H1 (cell line): ENCODE measurements around the gene LRRK1. TPM values are rescaled to one million over a fixed set of nuclear protein-coding genes. Genes with fewer than 3 reads are reported as not detected.

ENCODE experiments used
- CTCF ChIA-PET: fragments of 300-600 bp; sonication (Branson Sonifier 250); formaldehyde crosslinking; loops from one replicate; lab custom pipeline; 2021; ENCODE audit not compliant: partially characterized antibody; lab: Charles Lee
- POLR2A ChIA-PET: fragments of 300-600 bp; sonication (Branson Sonifier 250); formaldehyde crosslinking; loops from one replicate; lab custom pipeline; 2021; ENCODE audit warnings: inconsistent platforms; ENCODE audit not compliant: partially characterized antibody; lab: Charles Lee
- DNase-seq, 2 experiments: peaks; one replicate each; pipeline versions ENCODE4 v3.0.0 to v3.0.0-alpha.2; 2010 to 2022; ENCODE audit warnings: low spot score in 2 of 2, low read depth in 1 of 2, mixed read lengths in 1 of 2
- FAIRE-seq: peaks from 2 replicates; lab custom pipeline; 2011; peaks lifted over from hg19 to GRCh38; lab: Jason Lieb, UNC
- H2AFZ ChIP-seq: 2 replicates; pipeline ENCODE4 v1.8.1; 2012; ENCODE audit warnings: low read length, inconsistent platforms
- H2AK5ac ChIP-seq: 2 replicates; pipeline ENCODE4 v1.6.1; 2013; ENCODE audit warnings: low read depth, low read length
- H2BK120ac ChIP-seq: replicated peaks from 2 replicates; pipeline ENCODE3; 2013; ENCODE audit warnings: low read depth, low read length, inconsistent platforms
- H2BK12ac ChIP-seq: 2 replicates; pipeline ENCODE4 v1.6.1; 2013; ENCODE audit warnings: low read depth, low read length
- H2BK15ac ChIP-seq: 2 replicates; pipeline ENCODE4 v1.6.1; 2013; ENCODE audit warnings: low read length
- H2BK20ac ChIP-seq: 2 replicates; pipeline ENCODE4 v1.6.1; 2013; ENCODE audit warnings: low read length
- H2BK5ac ChIP-seq: 2 replicates; pipeline ENCODE4 v1.6.1; 2013; ENCODE audit warnings: low read depth, low read length
- H3K14ac ChIP-seq: 2 replicates; pipeline ENCODE4 v1.6.1; 2013; ENCODE audit warnings: inconsistent platforms; ENCODE audit not compliant: insufficient read length
- H3K18ac ChIP-seq: 2 replicates; pipeline ENCODE4 v1.6.1; 2013; ENCODE audit warnings: low read length; ENCODE audit errors: extremely low read depth
- H3K23ac ChIP-seq: 2 replicates; pipeline ENCODE4 v1.6.1; 2013; ENCODE audit warnings: inconsistent platforms; ENCODE audit not compliant: insufficient read length
- H3K23me2 ChIP-seq: 2 replicates; pipeline ENCODE4 v1.6.1; 2013; ENCODE audit warnings: low read depth, low read length
- H3K27ac ChIP-seq: 2 replicates; pipeline ENCODE4 v1.6.1; 2011; ENCODE audit warnings: low read depth, low read length, inconsistent platforms
- H3K27me3 ChIP-seq, 4 experiments: replicated peaks in 1 of 4; 1 replicate in 1 of 4; 2 replicates in 3 of 4; pipeline versions ENCODE4 v1.6.1 to v1.8.1; 2011 to 2013; ENCODE audit warnings: low read length in 3 of 4, mild to moderate bottlenecking in 3 of 4, inconsistent platforms in 2 of 4, mixed read lengths in 2 of 4, moderate library complexity in 1 of 4; ENCODE audit not compliant: control insufficient read depth in 3 of 4, insufficient read depth in 3 of 4; ENCODE audit errors: extremely low read depth in 1 of 4
- H3K36me3 ChIP-seq, 4 experiments: 2 replicates each; pipeline versions ENCODE4 v1.6.1 to v1.8.1; 2011 to 2013; ENCODE audit warnings: mild to moderate bottlenecking in 4 of 4, low read length in 3 of 4, moderate library complexity in 2 of 4, control low read depth in 1 of 4, inconsistent platforms in 1 of 4; ENCODE audit not compliant: insufficient read depth in 4 of 4, control insufficient read depth in 2 of 4
- H3K4ac ChIP-seq: replicated peaks from 2 replicates; pipeline ENCODE3; 2013; ENCODE audit warnings: low read length, low read depth, mixed read lengths, inconsistent platforms; ENCODE audit not compliant: insufficient read length
- H3K4me1 ChIP-seq, 4 experiments: replicated peaks in 1 of 4; 1 replicate in 1 of 4; 2 replicates in 3 of 4; pipeline versions ENCODE4 v1.6.1 to v1.8.1; 2011 to 2013; ENCODE audit warnings: low read length in 3 of 4, inconsistent platforms in 2 of 4, mixed read lengths in 1 of 4; ENCODE audit not compliant: insufficient read depth in 4 of 4, control insufficient read depth in 3 of 4
- H3K4me2 ChIP-seq, 2 experiments: 2 replicates each; pipeline versions ENCODE4 v1.6.1 to v1.8.1; 2011 to 2013; ENCODE audit warnings: low read depth in 2 of 2, low read length in 2 of 2, control low read depth in 1 of 2, inconsistent platforms in 1 of 2, mild to moderate bottlenecking in 1 of 2; ENCODE audit not compliant: insufficient read depth in 1 of 2
- H3K4me3 ChIP-seq, 4 experiments: fragments of 200-600, 300-600 bp in 1 of 4; sonication (generic), shearing (Covaris generic), sonication (Bioruptor Twin) in 1 of 4; 2 replicates each; pipeline versions ENCODE4 v1.5.1 to v1.8.1; 2011 to 2016; ENCODE audit warnings: low read length in 4 of 4, low read depth in 3 of 4, control low read depth in 2 of 4, inconsistent platforms in 2 of 4, mild to moderate bottlenecking in 2 of 4, mixed read lengths in 1 of 4, moderate library complexity in 1 of 4; ENCODE audit not compliant: insufficient read depth in 2 of 4; ENCODE audit errors: extremely low read depth in 1 of 4
- H3K56ac ChIP-seq: replicated peaks from 2 replicates; pipeline ENCODE3; 2013; ENCODE audit warnings: low read depth, mild to moderate bottlenecking, mixed read lengths, low read length, inconsistent platforms; ENCODE audit not compliant: insufficient read length
- H3K79me1 ChIP-seq: 2 replicates; pipeline ENCODE4 v1.6.1; 2013; ENCODE audit warnings: low read depth, low read length, control low read depth
- H3K79me2 ChIP-seq, 2 experiments: 2 replicates each; pipeline versions ENCODE4 v1.6.1 to v1.8.1; 2012 to 2013; ENCODE audit warnings: low read length in 2 of 2, mild to moderate bottlenecking in 2 of 2, inconsistent platforms in 1 of 2; ENCODE audit not compliant: insufficient read depth in 2 of 2, control insufficient read depth in 1 of 2
- H3K9ac ChIP-seq, 4 experiments: replicated peaks in 1 of 4; 1 replicate in 1 of 4; 2 replicates in 3 of 4; pipeline versions ENCODE4 v1.6.1 to v1.8.1; 2011 to 2013; ENCODE audit warnings: low read depth in 3 of 4, low read length in 3 of 4, control low read depth in 2 of 4, mild to moderate bottlenecking in 2 of 4, moderate library complexity in 2 of 4, inconsistent platforms in 1 of 4; ENCODE audit errors: extremely low read depth in 1 of 4
- H3K9me3 ChIP-seq, 2 experiments: 2 replicates each; pipeline versions ENCODE4 v1.6.1 to v1.8.1; 2012 to 2013; ENCODE audit warnings: mild to moderate bottlenecking in 2 of 2, moderate library complexity in 2 of 2, control low read depth in 1 of 2, inconsistent platforms in 1 of 2, low read depth in 1 of 2, low read length in 1 of 2, mixed read lengths in 1 of 2; ENCODE audit not compliant: insufficient read depth in 2 of 2
- H4K20me1 ChIP-seq, 2 experiments: replicated peaks in 1 of 2; 2 replicates each; pipeline versions ENCODE3 to v1.8.1; 2011 to 2013; ENCODE audit warnings: inconsistent platforms in 2 of 2, low read length in 2 of 2, mild to moderate bottlenecking in 1 of 2; ENCODE audit not compliant: insufficient read depth in 2 of 2, control insufficient read depth in 1 of 2
- H4K5ac ChIP-seq: 2 replicates; pipeline ENCODE4 v1.6.1; 2013; ENCODE audit warnings: low read length, low read depth, mixed read lengths, inconsistent platforms; ENCODE audit not compliant: insufficient read length
- H4K8ac ChIP-seq: 2 replicates; pipeline ENCODE4 v1.8.0; 2013; ENCODE audit warnings: mild to moderate bottlenecking, moderate library complexity, low read length, inconsistent platforms; ENCODE audit not compliant: insufficient read depth; ENCODE audit errors: extremely low read depth
- H4K91ac ChIP-seq: replicated peaks from 2 replicates; pipeline ENCODE3; 2013; ENCODE audit warnings: low read length, mixed read lengths, inconsistent platforms; ENCODE audit not compliant: insufficient read length
- ASH2L ChIP-seq: fragments of 200-600, 300-600 bp; sonication (generic); IDR thresholded peaks from one replicate; pipeline ENCODE4 v1.7.1; 2017; ENCODE audit warnings: low read length
- CHD1 ChIP-seq: IDR thresholded peaks from 2 replicates; pipeline ENCODE4 v1.6.1; 2012; ENCODE audit warnings: low read depth, low read length, improper control_type of control experiment
- E2F6 ChIP-seq: IDR thresholded peaks from 2 replicates; pipeline ENCODE4 v1.6.1; 2012; ENCODE audit warnings: inconsistent platforms
- HDAC6 ChIP-seq: IDR thresholded peaks from one replicate; pipeline ENCODE4 v1.7.1; 2012; ENCODE audit warnings: low read depth, mild to moderate bottlenecking, inconsistent platforms, low read length, moderate library complexity
- POLR2A ChIP-seq, 2 experiments: IDR thresholded peaks; 1 replicate in 1 of 2; 2 replicates in 1 of 2; pipeline ENCODE4 v1.6.1; 2011; ENCODE audit warnings: low read depth in 2 of 2, low read length in 2 of 2, mild to moderate bottlenecking in 2 of 2; ENCODE audit errors: control extremely low read depth in 1 of 2
- RAD21 ChIP-seq, 2 experiments: IDR thresholded peaks in 1 of 2; conservative IDR thresholded peaks in 1 of 2; 2 replicates each; pipeline ENCODE4 v1.6.1; 2011; ENCODE audit warnings: low read depth in 2 of 2, low read length in 2 of 2, improper control_type of control experiment in 1 of 2, inconsistent platforms in 1 of 2, mild to moderate bottlenecking in 1 of 2, moderate library complexity in 1 of 2
- RNF2 ChIP-seq: fragments of 200-900, 300-1000 bp; sonication (generic); IDR thresholded peaks from 2 replicates; pipeline ENCODE4 v1.7.1; 2016; ENCODE audit warnings: borderline replicate concordance, low read depth, mild to moderate bottlenecking, antibody characterized with exemption, low read length; ENCODE audit not compliant: poor library complexity, severe bottlenecking; ENCODE audit errors: missing control alignments
- USF2 ChIP-seq: IDR thresholded peaks from 2 replicates; pipeline ENCODE4 v1.6.1; 2011; ENCODE audit warnings: low read length, improper control_type of control experiment
- WGBS, 2 experiments: shearing (Covaris generic) in 1 of 2; methylation state at CpG; one replicate each; pipeline versions ENCODE4 v1.1.6 to v1.1.7; 2013 to 2015; ENCODE audit warnings: low lambda C conversion rate in 2 of 2, mixed read lengths in 2 of 2, inconsistent platforms in 1 of 2, low coverage in 1 of 2, missing lambda C conversion rate in 1 of 2; ENCODE audit not compliant: insufficient replicate concordance in 2 of 2, insufficient coverage in 1 of 2, insufficient read length in 1 of 2; ENCODE audit errors: extremely low coverage in 1 of 2, missing lambda C conversion rate in 1 of 2; 5-methylcytosine and 5-hydroxymethylcytosine counted together
- polyA plus RNA-seq, 7 experiments: library from polyadenylated mRNA; depleted of rRNA in 3 of 7; stranded (reverse) in 5 of 7; unstranded in 2 of 7; fragments of >200 nt in 5 of 7; fragments of 200-250 nt in 2 of 7; gene quantifications; 1 replicate in 5 of 7; 2 replicates in 1 of 7; 4 replicates in 1 of 7; pipeline versions ENCODE4 v1.2.1 to v1.2.3, GENCODE V29; 2011 to 2013; ENCODE audit warnings: missing spikeins in 2 of 7, mixed read lengths in 2 of 7
- total RNA-seq: library from RNA; stranded (reverse); fragmentation: NEBNext Ultra II Directional; extraction: Animal tissue kit (Norgen Biotek cat#: 25700); gene quantifications from 2 replicates; pipeline ENCODE4 v1.2.1, GENCODE V29; 2021

The LRRK1 gene
- total and polyA plus RNA-seq, 2 of the 8 experiments (the other 6 are each of a cell fraction or from before 2014, with no cell fraction given), result 1.2 to 3.6 TPM

- H3K4ac ChIP-seq, result no peak overlapping the region
- FAIRE-seq, result no peak
- TF ChIP-seq HDAC6 (no peak), RAD21 (IDR thresholded peaks at IDR 0.05 in 1 of 2, conservative IDR thresholded peaks at IDR 0.05 in 1 of 2; ENCODE audit: low read depth in 2 of 2, low read length in 2 of 2) (no peak), POLR2A (IDR thresholded peaks at IDR 0.05; ENCODE audit: control extremely low read depth in 1 of 2, low read depth in 2 of 2, low read length in 2 of 2) (no peak), E2F6 (no peak), ASH2L (no peak), RNF2 (no peak), USF2 (no peak), CHD1 (no peak)
These were observed 196.9 kb downstream of the LRRK1 start for GRCh38 chr15:101115786-101116680.

More at GRCh38 chr15:101115786-101116680, 196.9 kb downstream of the LRRK1 start:
- Histone ChIP-seq H4K5ac (no peak overlapping the region), H2BK5ac (no peak overlapping the region), H2AK5ac (no peak overlapping the region), H4K8ac (peak overlapping the region; percentile 69), H4K20me1 (no peaks in the 10 kb centered on the region), H3K4me2 (no peak overlapping the region), H2BK120ac (no peak overlapping the region), H3K27me3 (no peaks in the 10 kb centered on the region; a peak in 1 of 7 replicates), H3K23me2 (no peaks in the 10 kb centered on the region), H3K79me2 (no peaks in the 10 kb centered on the region), H3K27ac (no peak overlapping the region), H3K9ac (no peak overlapping the region), H2BK12ac (peak overlapping the region; percentile 39; the same call in 1 of the 2 replicates), H3K4me1 (peaks cover 0 to 8% (median 3%) of the 10 kb centered on the region in 4 experiments; a peak in 4 of 7 replicates), H3K9me3 (no peaks in the 10 kb centered on the region), H2BK15ac (no peak overlapping the region), H2BK20ac (no peak overlapping the region), H3K14ac (no peak overlapping the region), H3K56ac (no peak overlapping the region), H4K91ac (no peak overlapping the region), H3K36me3 (no peaks in the 10 kb centered on the region), H3K79me1 (no peaks in the 10 kb centered on the region), H3K23ac (no peak overlapping the region), H2AFZ (no peak overlapping the region), H3K18ac (no peak overlapping the region), H3K4me3 (no peak overlapping the region)
- WGBS, 2 experiments, result 88% methylated on average over 17 of the region's 17 CpGs; no CpG with 5 or more reads in 1 of the 2 experiments
- ChIA-PET POLR2A (no interaction called here), CTCF (interaction anchor here (0.6 to 1.4 kb wide), 6 partner anchors 11 to 152 kb away, joined by 3 to 6 read pairs (median 4); no protein-coding TSS in a partner anchor)
- no peak for DNase-seq
